NCI-H526 (cell line): ENCODE measurements around the gene NRG3.
"Not testable (repeated sequence)": the region's sequence is repeated elsewhere in the genome, so short reads cannot be mapped to it uniquely, and the experiment has no call there.

Source experiments
- DNase-seq, 2 experiments: peaks; one replicate each; lab custom pipeline; 2025; lab: John Stamatoyannopoulos, UW

NRG3 gene

GRCh38 chr10:81961451-81962184 lies 86.6 kb downstream of the NRG3 start:
- DNase-seq = no peak

- no peak for DNase-seq
Observed at GRCh38 chr10:81963606-81964005, 88.6 kb downstream of the NRG3 start.

- DNase-seq = no peak
Observed at GRCh38 chr10:81967716-81968115, 92.7 kb downstream of the NRG3 start.

DNA sequence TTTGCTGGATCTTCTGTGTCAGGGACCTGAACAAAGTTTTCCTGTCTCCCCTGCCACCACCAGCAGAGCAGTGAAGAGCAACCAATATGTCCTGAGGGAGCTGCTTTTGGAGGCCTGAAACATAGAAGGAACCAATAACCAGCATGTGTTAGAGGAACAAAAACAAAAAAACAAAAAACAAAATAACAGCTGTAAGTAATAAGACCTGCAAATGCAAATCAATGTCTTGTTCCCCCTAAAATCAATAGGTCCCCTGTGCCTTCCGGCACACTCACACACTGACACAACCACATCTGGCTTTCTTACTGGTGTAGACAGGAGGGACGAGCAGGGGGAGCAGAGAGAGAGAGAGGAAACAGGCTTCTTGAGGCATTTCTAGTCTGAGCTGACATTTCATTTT lies 94.1 kb downstream of the NRG3 start:
- no peak for DNase-seq

DNA sequence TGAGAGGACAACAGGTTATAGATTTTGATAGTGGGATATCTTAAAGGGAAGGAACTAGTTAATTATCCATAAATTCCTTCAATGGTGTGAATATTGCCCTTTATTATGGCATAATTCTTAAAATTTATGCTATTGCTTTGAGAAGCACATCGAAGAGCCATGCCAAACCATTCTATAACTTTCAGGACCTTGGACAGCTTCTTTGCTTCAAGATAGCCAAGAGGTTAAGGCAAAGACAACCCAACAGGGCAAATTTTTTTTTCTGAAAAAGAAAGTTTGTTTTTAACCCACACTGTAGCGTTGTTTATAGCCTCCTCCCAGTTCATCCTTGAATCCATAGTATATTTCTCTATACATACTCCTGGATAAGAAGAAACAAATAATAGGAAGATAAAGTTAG lies 103.2 kb downstream of the NRG3 start:
- DNase-seq = no peak

- DNase-seq = no peak
Observed at GRCh38 chr10:81981724-81982123, 106.7 kb downstream of the NRG3 start.

DNA sequence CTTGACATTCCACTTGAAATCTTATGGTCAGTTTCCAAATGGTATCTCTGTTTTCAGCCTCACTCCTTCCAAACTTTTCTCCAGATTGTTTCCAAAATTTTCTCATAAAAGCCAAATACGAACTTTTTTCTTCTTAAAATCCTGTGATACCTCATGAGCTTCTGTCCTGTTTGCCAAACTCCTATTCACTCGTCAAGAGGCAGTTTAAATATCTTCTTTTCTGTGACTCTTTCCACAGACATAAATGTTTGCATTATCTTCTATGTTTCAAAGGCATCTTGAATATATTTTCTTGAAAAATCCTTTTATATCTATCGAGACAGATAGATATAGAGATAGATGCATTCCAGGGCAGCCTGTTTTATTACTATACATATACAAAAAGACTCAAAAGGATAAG lies 109.4 kb downstream of the NRG3 start:
- no peak for DNase-seq

DNA sequence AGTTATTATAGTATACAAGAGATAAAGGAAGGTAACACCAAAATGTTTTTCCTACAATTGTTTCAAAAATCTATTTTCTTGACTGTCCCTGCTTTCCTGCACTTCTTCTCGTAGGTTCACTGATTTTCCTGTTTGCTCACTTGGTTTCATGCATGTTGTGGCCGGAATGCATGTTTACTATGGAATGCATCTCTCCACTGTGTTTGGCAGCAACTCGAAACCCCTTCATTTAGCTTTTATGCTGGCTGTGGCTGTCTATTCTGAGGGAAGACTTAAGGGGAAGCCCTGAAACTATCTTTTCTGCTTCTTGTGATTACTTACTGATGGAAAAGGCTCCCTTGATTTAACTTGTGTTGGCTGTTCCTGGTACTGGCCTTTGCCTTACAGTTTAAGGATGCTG lies 120.3 kb downstream of the NRG3 start:
- DNase-seq = no peak

DNA sequence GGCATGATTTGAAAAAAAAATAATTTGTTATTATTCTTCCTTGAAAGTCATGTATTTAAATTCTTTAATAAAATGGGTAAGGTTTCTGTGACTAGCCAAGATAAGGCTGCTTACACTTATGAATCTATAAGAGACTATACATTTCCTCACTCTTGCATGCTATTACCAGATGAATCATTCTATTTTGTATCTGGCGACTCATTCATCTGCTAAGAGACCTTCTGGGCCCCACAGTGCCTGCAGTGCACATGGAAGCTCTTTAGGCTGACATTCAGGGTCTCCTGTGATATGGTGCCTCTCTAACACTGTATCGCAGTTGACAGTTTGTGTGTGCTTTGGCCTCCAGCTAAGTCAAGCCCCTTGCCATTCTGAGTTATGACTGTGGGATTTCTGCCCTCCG lies 121.9 kb downstream of the NRG3 start:
- no peak for DNase-seq

- no peak for DNase-seq
Observed at GRCh38 chr10:82020999-82021398, 146.0 kb downstream of the NRG3 start.

- no peak for DNase-seq
Observed at GRCh38 chr10:82027711-82028110, 152.7 kb downstream of the NRG3 start.

GRCh38 chr10:82037076-82037475 lies 162.1 kb downstream of the NRG3 start:
- DNase-seq = no peak

DNA sequence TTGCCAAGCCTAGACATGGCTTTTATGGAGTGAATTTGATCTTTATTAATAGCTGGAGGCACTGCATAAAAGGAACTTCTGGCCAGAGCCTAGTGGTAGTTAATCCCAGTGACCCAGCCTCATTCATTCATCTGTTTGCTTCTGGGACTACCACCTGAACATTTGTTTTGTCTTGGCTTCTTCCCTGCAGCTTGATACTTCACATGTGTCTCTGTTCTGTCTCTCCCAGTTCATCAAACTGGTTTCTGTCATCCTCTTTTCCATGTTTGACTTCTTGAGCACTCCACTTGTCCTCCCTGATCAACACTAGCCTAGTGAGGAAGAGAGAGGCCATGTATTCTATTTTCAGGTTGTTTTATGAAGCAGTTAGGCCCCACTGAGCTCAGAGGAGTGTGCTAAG lies 163.6 kb downstream of the NRG3 start:
- no peak for DNase-seq

- DNase-seq = no peak
Observed at GRCh38 chr10:82040336-82040735, 165.3 kb downstream of the NRG3 start.

DNA sequence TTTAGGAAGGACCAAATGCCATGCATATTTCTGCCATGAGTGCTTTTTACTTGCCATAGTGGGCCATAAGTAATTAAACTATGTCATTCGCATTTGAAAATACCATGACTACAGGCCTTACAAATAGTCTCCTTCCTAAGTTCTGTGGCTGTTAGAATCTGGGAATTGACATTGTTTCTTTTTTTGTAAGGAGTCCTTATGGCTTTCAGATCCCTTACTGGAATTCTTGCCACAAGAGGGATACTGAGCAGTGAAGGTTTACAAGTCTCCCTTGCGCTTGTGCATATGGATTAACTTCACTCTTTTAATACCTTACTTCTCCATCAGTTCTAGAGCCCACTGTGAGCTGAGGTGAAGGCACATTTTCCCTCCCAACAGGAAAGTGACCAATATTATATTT lies 166.0 kb downstream of the NRG3 start:
- no peak for DNase-seq

DNA sequence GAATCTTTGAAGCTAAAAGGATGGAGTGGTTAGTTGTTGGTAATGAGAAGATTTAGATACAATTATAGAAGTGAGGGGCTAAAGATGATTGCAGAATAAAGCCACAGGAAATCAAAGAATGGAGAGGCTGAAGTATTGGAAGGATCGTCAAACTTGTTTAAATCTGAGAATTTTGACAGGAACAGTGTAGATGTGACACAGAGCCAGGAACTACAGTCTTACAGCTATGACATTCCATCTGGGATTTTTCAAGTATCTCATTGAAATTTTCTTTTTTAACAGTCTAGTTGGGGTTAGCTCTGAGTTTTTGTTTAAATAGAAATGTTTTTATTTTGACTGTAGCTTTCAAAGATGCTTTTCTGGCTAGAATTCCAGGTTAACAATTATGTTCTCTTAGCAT lies 181.4 kb downstream of the NRG3 start:
- no peak for DNase-seq

DNA sequence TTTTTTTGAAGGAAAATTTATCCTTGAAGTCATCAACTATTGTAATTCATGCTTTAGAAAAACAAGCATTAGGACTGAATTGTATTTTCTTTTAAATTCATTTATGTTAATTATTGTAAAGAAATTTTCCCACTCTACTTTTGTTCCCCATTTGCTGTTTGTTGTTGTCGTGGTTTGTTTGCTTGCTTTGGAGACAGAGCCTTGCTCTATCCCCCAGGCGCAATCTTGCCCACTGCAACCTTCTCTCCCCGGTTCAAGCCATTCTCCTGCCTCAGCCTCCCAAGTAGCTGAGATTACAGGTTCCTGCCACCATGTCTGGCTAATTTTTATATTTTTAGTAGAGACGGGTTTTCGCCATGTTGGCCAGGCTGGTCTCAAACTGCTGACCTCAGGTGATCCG lies 192.2 kb downstream of the NRG3 start:
- DNase-seq = not testable (repeated sequence)

- DNase-seq = no peak
Observed at GRCh38 chr10:82068501-82068900, 193.5 kb downstream of the NRG3 start.

- DNase-seq = no peak
Observed at GRCh38 chr10:82071231-82071630, 196.2 kb downstream of the NRG3 start.

GRCh38 chr10:82072124-82072523 lies 197.1 kb downstream of the NRG3 start:
- no peak for DNase-seq

GRCh38 chr10:82075605-82076004 lies 200.6 kb downstream of the NRG3 start:
- DNase-seq = no peak

GRCh38 chr10:82084496-82084895 lies 209.5 kb downstream of the NRG3 start:
- no peak for DNase-seq

DNA sequence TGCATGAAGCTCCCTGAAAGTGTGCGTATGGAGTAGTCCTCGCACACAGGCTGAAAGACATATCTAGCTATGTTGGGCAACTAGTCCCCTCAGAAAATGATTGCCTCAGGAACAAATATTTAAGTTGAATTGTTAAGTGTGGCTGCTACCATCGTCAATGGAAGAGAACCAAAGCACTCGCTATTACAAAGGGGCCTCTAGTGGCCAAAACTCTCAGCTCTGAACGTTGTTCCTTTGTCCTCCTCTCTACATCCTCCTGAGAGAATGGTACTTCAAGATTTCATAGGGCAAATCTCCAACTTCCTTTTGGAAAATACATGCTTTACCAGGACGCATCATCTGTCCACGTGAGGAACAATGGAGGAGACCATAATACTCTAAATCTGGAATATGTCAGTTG lies 209.9 kb downstream of the NRG3 start:
- no peak for DNase-seq

GRCh38 chr10:82089327-82089726 lies 214.3 kb downstream of the NRG3 start:
- DNase-seq = no peak

DNA sequence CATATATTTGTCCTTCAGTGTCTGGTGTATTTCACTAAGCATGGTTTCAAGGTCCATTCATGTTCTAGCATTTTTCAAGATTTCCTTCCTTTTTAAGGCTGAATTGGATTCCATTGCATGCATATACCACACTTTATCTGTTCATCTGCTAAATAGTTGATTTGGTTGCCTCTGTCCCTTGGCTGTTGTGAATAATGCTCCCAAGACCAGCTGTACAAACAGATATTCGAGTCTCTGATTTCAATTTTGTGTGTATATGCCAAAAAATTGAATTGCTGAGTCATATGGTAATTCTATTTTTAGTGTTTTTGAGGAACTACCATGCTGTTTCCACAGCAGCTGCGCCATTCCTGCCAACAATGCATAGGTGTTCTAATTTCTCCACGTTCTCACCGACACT lies 216.4 kb downstream of the NRG3 start:
- DNase-seq = no peak
